ENCODE measurements around the gene SELENON. TPM values are rescaled to one million over a fixed set of nuclear protein-coding genes. Genes with fewer than 3 reads are reported as not detected.

SELENON gene
- total RNA-seq, 4 donors from 2014 or later = 20.0 to 51.0 (median 43.3) TPM

GRCh38 chr1:25760122-25760719, 39.8 kb upstream of the SELENON start:
- Histone ChIP-seq H3K4me3 (no peak overlapping the region), H3K27ac (no peak overlapping the region), H3K36me3 (no peaks in the 10 kb centered on the region), H3K4me1 (no peaks in the 10 kb centered on the region), H3K27me3 (no peaks in the 10 kb centered on the region), H3K9me3 (no peaks in the 10 kb centered on the region)
- in situ Hi-C loops (cut with MboI; ENCODE audit: low sequenced_read_pairs in 4 of 4) = no loop called here
- intact Hi-C loops (cut with DNase I; ENCODE audit: low total_unique reads) = no loop called here
- DNase-seq = no peak
- TF ChIP-seq POLR2A (IDR thresholded peaks at IDR 0.05) (no peak), CTCF (IDR thresholded peaks at IDR 0.05 in 4 of 5, conservative IDR thresholded peaks at IDR 0.05 in 1 of 5) (no peak)
- ATAC-seq = no peak

GRCh38 chr1:25760871-25761270, 39.1 kb upstream of the SELENON start:
- Histone ChIP-seq H3K9me3 (no peaks in the 10 kb centered on the region), H3K4me3 (no peak overlapping the region), H3K27me3 (no peaks in the 10 kb centered on the region), H3K27ac (no peak overlapping the region), H3K4me1 (peaks cover 0 to 3% of the 10 kb centered on the region in 2 donors), H3K36me3 (no peaks in the 10 kb centered on the region)
- no peak for TF ChIP-seq POLR2A (IDR thresholded peaks at IDR 0.05)
- TF ChIP-seq CTCF (IDR thresholded peaks at IDR 0.05 in 4 of 5, conservative IDR thresholded peaks at IDR 0.05 in 1 of 5) = no peak
- in situ Hi-C loops (cut with MboI; ENCODE audit: low sequenced_read_pairs in 4 of 4) = no loop called here
- intact Hi-C loops (cut with DNase I; ENCODE audit: low total_unique reads) = no loop called here
- DNase-seq = no peak
- no peak for ATAC-seq

GRCh38 chr1:25763493-25763892, 36.5 kb upstream of the SELENON start:
- TF ChIP-seq CTCF (IDR thresholded peaks at IDR 0.05 in 4 of 5, conservative IDR thresholded peaks at IDR 0.05 in 1 of 5) (no peak), POLR2A (IDR thresholded peaks at IDR 0.05) (no peak)
- no peak for ATAC-seq
- H3K36me3 ChIP-seq = no peaks in the 10 kb centered on the region

GRCh38 chr1:25765136-25765922, 34.7 kb upstream of the SELENON start:
- no peaks in the 10 kb centered on the region for H3K9me3 ChIP-seq
- in situ Hi-C loops (cut with MboI; ENCODE audit: low sequenced_read_pairs in 4 of 4) = no loop called here
- peak overlapping the region in 3 of 4 donors; percentile 2 to 41 (median 29) for H3K27ac ChIP-seq
- no peak overlapping the region for H3K4me3 ChIP-seq
- DNase-seq (no peak), ATAC-seq (no peak)
- H3K4me1 ChIP-seq = peaks cover 9 to 15% of the 10 kb centered on the region in 2 donors
- TF ChIP-seq CTCF (IDR thresholded peaks at IDR 0.05 in 4 of 5, conservative IDR thresholded peaks at IDR 0.05 in 1 of 5) (no peak), POLR2A (IDR thresholded peaks at IDR 0.05) (no peak)
- no peaks in the 10 kb centered on the region for H3K36me3 ChIP-seq
- intact Hi-C loops (cut with DNase I; ENCODE audit: low total_unique reads) = no loop called here
- H3K27me3 ChIP-seq = no peaks in the 10 kb centered on the region

More at GRCh38 chr1:25763493-25763892, 36.5 kb upstream of the SELENON start:
- H3K4me3 ChIP-seq = no peak overlapping the region
- in situ Hi-C loops (cut with MboI; ENCODE audit: low sequenced_read_pairs in 4 of 4) = no loop called here
- no peak overlapping the region for H3K27ac ChIP-seq
- no peak for DNase-seq
- H3K4me1 ChIP-seq = peaks cover 5 to 15% of the 10 kb centered on the region in 2 donors
- intact Hi-C loops (cut with DNase I; ENCODE audit: low total_unique reads) = no loop called here
- H3K27me3 ChIP-seq = no peaks in the 10 kb centered on the region
- no peaks in the 10 kb centered on the region for H3K9me3 ChIP-seq

All from gastrocnemius medialis (tissue), 4 donors.